ENCODE results near the gene FRMD1. TPM values are rescaled to one million over a fixed set of nuclear protein-coding genes. Genes with fewer than 3 reads are reported as not detected.

FRMD1 gene
- total RNA-seq, 2 donors from 2014 or later: not detected

GRCh38 chr6:168031411-168031971 is 47.5 kb downstream of the FRMD1 start:
- Histone ChIP-seq H3K4me3 (no peak overlapping the region), H3K36me3 (replicated peaks in 1 of 2; ENCODE audit: insufficient read depth in 1 of 2, low read depth in 2 of 2) (no peaks in the 10 kb centered on the region), H3K27me3 (no peaks in the 10 kb centered on the region), H3K27ac (peak overlapping the region in 2 of 4 donors; percentile 7 to 19), H3K4me1 (peaks cover 11% of the 10 kb centered on the region), H3K9me3 (no peaks in the 10 kb centered on the region)
- ATAC-seq (no peak), DNase-seq (no peak)
- 86 to 92% methylated on average over 14 of the region's 14 CpGs for WGBS, 2 donors
- no peak for TF ChIP-seq CTCF (IDR thresholded peaks at IDR 0.05)
- intact Hi-C loops (cut with DNase I): no loop called here

GRCh38 chr6:168030908-168031307 is 48.1 kb downstream of the FRMD1 start:
- Histone ChIP-seq H3K4me1 (peaks cover 11% of the 10 kb centered on the region), H3K36me3 (replicated peaks in 1 of 2; ENCODE audit: insufficient read depth in 1 of 2, low read depth in 2 of 2) (no peaks in the 10 kb centered on the region), H3K9me3 (no peaks in the 10 kb centered on the region), H3K27ac (peak overlapping the region in 1 of 4 donors; percentile 7), H3K27me3 (no peaks in the 10 kb centered on the region), H3K4me3 (no peak overlapping the region)
- 50 to 72% methylated on average over 2 of the region's 2 CpGs for WGBS, 2 donors
- DNase-seq (no peak), ATAC-seq (no peak)
- intact Hi-C loops (cut with DNase I): no loop called here
- no peak for TF ChIP-seq CTCF (IDR thresholded peaks at IDR 0.05)
- no peak for TF ChIP-seq POLR2A (IDR thresholded peaks at IDR 0.05)

- Histone ChIP-seq H3K36me3 (replicated peaks in 1 of 2; ENCODE audit: insufficient read depth in 1 of 2, low read depth in 2 of 2) (no peaks in the 10 kb centered on the region), H3K27me3 (no peaks in the 10 kb centered on the region), H3K27ac (peak overlapping the region in 1 of 4 donors; percentile 11), H3K9me3 (no peaks in the 10 kb centered on the region), H3K4me1 (peaks cover 6% of the 10 kb centered on the region), H3K4me3 (no peak overlapping the region)
- ATAC-seq: no peak
- no peak for DNase-seq
- intact Hi-C loops (cut with DNase I): no loop called here
- 25 to 33% methylated on average over 5 of the region's 5 CpGs for WGBS, 2 donors
- TF ChIP-seq POLR2A (IDR thresholded peaks at IDR 0.05) (no peak), CTCF (IDR thresholded peaks at IDR 0.05) (no peak)
These were observed 48.7 kb downstream of the FRMD1 start for GRCh38 chr6:168030218-168030746.

- no peaks in the 10 kb centered on the region for H3K9me3 ChIP-seq
- 69 to 77% methylated on average over 14 of the region's 14 CpGs for WGBS, 2 donors
- H3K27me3 ChIP-seq: no peaks in the 10 kb centered on the region
- H3K4me3 ChIP-seq: no peak overlapping the region
- H3K36me3 ChIP-seq (replicated peaks in 1 of 2; ENCODE audit: insufficient read depth in 1 of 2, low read depth in 2 of 2): no peaks in the 10 kb centered on the region
- no peak for TF ChIP-seq POLR2A (IDR thresholded peaks at IDR 0.05)
- TF ChIP-seq CTCF (IDR thresholded peaks at IDR 0.05): no peak
- ATAC-seq: no peak
- intact Hi-C loops (cut with DNase I): no loop called here
- peaks cover 6% of the 10 kb centered on the region for H3K4me1 ChIP-seq
- peak in 1 of 4 donors; percentile 44 for DNase-seq
- H3K27ac ChIP-seq: peak overlapping the region in 1 of 4 donors; percentile 11
These were observed 49.4 kb downstream of the FRMD1 start for GRCh38 chr6:168029459-168030217.
